Measurements from ENCODE around the gene ATP1A2. TPM values are rescaled to one million over a fixed set of nuclear protein-coding genes. Genes with fewer than 3 reads are reported as not detected.

Gene ATP1A2
- total and polyA plus RNA-seq, 2 donors (not counting 3 experiments of a cell fraction or from before 2014, with no cell fraction given): not detected

GRCh38 chr1:160096274-160097116 is 19.1 kb upstream of the ATP1A2 start:
- no TSS peak for BruUV-seq (replicated peaks)
- no peaks in the 10 kb centered on the region for H3K79me2 ChIP-seq (ENCODE audit: control insufficient read depth, insufficient read depth, low read length)
- no peak overlapping the region for H3K4me3 ChIP-seq (replicated peaks in 1 of 3; ENCODE audit: insufficient read depth in 1 of 3, low read depth in 1 of 3, low read length in 3 of 3)
- H3K27ac ChIP-seq (ENCODE audit: insufficient read depth, low read depth, low read length): no peak overlapping the region
- H4K20me1 ChIP-seq (replicated peaks; ENCODE audit: control insufficient read depth, extremely low read depth, insufficient read depth, low read length): no peaks in the 10 kb centered on the region
- no peak overlapping the region for H2AFZ ChIP-seq (ENCODE audit: low read depth, low read length)
- H3K36me3 ChIP-seq (ENCODE audit: control insufficient read depth in 2 of 2, extremely low read depth in 1 of 2, insufficient read depth in 2 of 2, low read length in 2 of 2): no peaks in the 10 kb centered on the region
- no peak for TF ChIP-seq GATA2 (IDR thresholded peaks at IDR 0.05; ENCODE audit: insufficient read depth, insufficient read length, low read depth, low read length)
- TF ChIP-seq EZH2 (IDR thresholded peaks at IDR 0.05; ENCODE audit: borderline replicate concordance, low read depth, low read length, severe bottlenecking): no peak
- no peak for TF ChIP-seq JUN (IDR thresholded peaks at IDR 0.05; ENCODE audit: borderline replicate concordance, insufficient read depth, insufficient read length, low read depth)
- dilution Hi-C loops (cut with MboI; ENCODE audit: extremely low pct_ligation_motif_present, low sequenced_read_pairs): no loop called here
- ChIA-PET POLR2A (no interaction called here), CTCF (interaction anchor here (0.7 to 3.8 kb wide), 5 partner anchors 10 to 278 kb away, joined by 3 to 43 read pairs (median 5); partner anchors contain the start of gene KCNJ9)
- DNase-seq (ENCODE audit: low read depth, low spot score) (no peak), FAIRE-seq (no peak)
- intact Hi-C loops (cut with micrococcal nuclease): loop anchor here (5.0 kb wide), 1 partner anchor 159 kb away; no protein-coding TSS in a partner anchor
- H3K9ac ChIP-seq (replicated peaks; ENCODE audit: extremely low read depth, insufficient read depth, low read length): no peak overlapping the region
- no peaks in the 10 kb centered on the region for H3K9me3 ChIP-seq (replicated peaks; ENCODE audit: control insufficient read depth, insufficient read depth, low read length)
- H3K4me1 ChIP-seq (ENCODE audit: control insufficient read depth, extremely low read depth, insufficient read depth, low read length): peaks cover 7% of the 10 kb centered on the region
- H3K4me2 ChIP-seq (ENCODE audit: insufficient read depth, low read length): no peak overlapping the region
- H3K27me3 ChIP-seq (ENCODE audit: control insufficient read depth in 2 of 2, insufficient read depth in 2 of 2, low read length in 2 of 2): no peaks in the 10 kb centered on the region
- no peaks in the 10 kb centered on the region for H3K9me1 ChIP-seq (replicated peaks; ENCODE audit: control insufficient read depth, extremely low read depth, insufficient read depth, low read length)

- peaks cover 2 to 5% of the 10 kb centered on the region in 2 experiments for H3K27me3 ChIP-seq (ENCODE audit: control insufficient read depth in 2 of 2, insufficient read depth in 2 of 2, low read length in 2 of 2)
- DNase-seq (ENCODE audit: low read depth, low spot score): peak; percentile 4
- CTCF ChIA-PET: interaction anchor here (1.4 to 3.8 kb wide), 10 partner anchors 8 to 279 kb away, joined by 4 to 43 read pairs (median 12); partner anchors contain the start of gene KCNJ9
- H3K27ac ChIP-seq (ENCODE audit: insufficient read depth, low read depth, low read length): no peak overlapping the region
- no peaks in the 10 kb centered on the region for H3K9me3 ChIP-seq (replicated peaks; ENCODE audit: control insufficient read depth, insufficient read depth, low read length)
- BruUV-seq (replicated peaks): no TSS peak
- H3K36me3 ChIP-seq (ENCODE audit: control insufficient read depth in 2 of 2, extremely low read depth in 1 of 2, insufficient read depth in 2 of 2, low read length in 2 of 2): no peaks in the 10 kb centered on the region
- H3K79me2 ChIP-seq (ENCODE audit: control insufficient read depth, insufficient read depth, low read length): no peaks in the 10 kb centered on the region
- H3K9ac ChIP-seq (replicated peaks; ENCODE audit: extremely low read depth, insufficient read depth, low read length): no peak overlapping the region
- intact Hi-C loops (cut with micrococcal nuclease): loop anchor here (5.0 kb wide), 1 partner anchor 160 kb away; no protein-coding TSS in a partner anchor
- H3K4me3 ChIP-seq (replicated peaks in 1 of 3; ENCODE audit: insufficient read depth in 1 of 3, low read depth in 1 of 3, low read length in 3 of 3): no peak overlapping the region
- no peak for FAIRE-seq
- no peaks in the 10 kb centered on the region for H3K9me1 ChIP-seq (replicated peaks; ENCODE audit: control insufficient read depth, extremely low read depth, insufficient read depth, low read length)
- H2AFZ ChIP-seq (ENCODE audit: low read depth, low read length): no peak overlapping the region
- dilution Hi-C loops (cut with MboI; ENCODE audit: extremely low pct_ligation_motif_present, low sequenced_read_pairs): no loop called here
- H3K4me2 ChIP-seq (ENCODE audit: insufficient read depth, low read length): peak overlapping the region; percentile 73
- no peaks in the 10 kb centered on the region for H4K20me1 ChIP-seq (replicated peaks; ENCODE audit: control insufficient read depth, extremely low read depth, insufficient read depth, low read length)
- H3K4me1 ChIP-seq (ENCODE audit: control insufficient read depth, extremely low read depth, insufficient read depth, low read length): peaks cover 7% of the 10 kb centered on the region
- TF ChIP-seq JUN (IDR thresholded peaks at IDR 0.05; ENCODE audit: borderline replicate concordance, insufficient read depth, insufficient read length, low read depth): no peak
- TF ChIP-seq MAX (IDR thresholded peaks at IDR 0.05; ENCODE audit: insufficient read depth, insufficient read length): no peak
- TF ChIP-seq POLR2AphosphoS5 (IDR thresholded peaks at IDR 0.05; ENCODE audit: insufficient read depth, low read depth, low read length): no peak
- TF ChIP-seq CTCF (IDR thresholded peaks at IDR 0.05; ENCODE audit: extremely low read depth in 1 of 2, insufficient read depth in 1 of 2, low read depth in 1 of 2, low read length in 2 of 2): no peak
- TF ChIP-seq MYC (IDR thresholded peaks at IDR 0.05; ENCODE audit: low read depth, low read length): no peak
- no peak for TF ChIP-seq POLR2A (IDR thresholded peaks at IDR 0.05; ENCODE audit: low read depth, low read length)
- TF ChIP-seq FOS (IDR thresholded peaks at IDR 0.05; ENCODE audit: borderline replicate concordance, insufficient read depth, low read length): no peak
- no peak for TF ChIP-seq EZH2 (IDR thresholded peaks at IDR 0.05; ENCODE audit: borderline replicate concordance, low read depth, low read length, severe bottlenecking)
- TF ChIP-seq GATA2 (IDR thresholded peaks at IDR 0.05; ENCODE audit: insufficient read depth, insufficient read length, low read depth, low read length): no peak
- POLR2A ChIA-PET: no interaction called here
These were observed 18.2 kb upstream of the ATP1A2 start for GRCh38 chr1:160097151-160097910.

All from endothelial cell of umbilical vein (primary cell).